Adipocyte (in vitro differentiated cells): ENCODE measurements around the gene TMEM127.

Source experiments
- DNase-seq: peaks from one replicate; pipeline ENCODE4 v3.0.0-alpha.2; 2015; ENCODE audit warnings: low read depth
- H3K27me3 ChIP-seq: replicated peaks from 2 replicates; pipeline ENCODE4 v1.7.0; 2013; ENCODE audit warnings: mild to moderate bottlenecking, low read length, moderate library complexity; ENCODE audit not compliant: control insufficient read depth, insufficient read depth
- H3K36me3 ChIP-seq: 2 replicates; pipeline ENCODE4 v1.7.0; 2013; ENCODE audit warnings: low read length, mild to moderate bottlenecking, moderate library complexity; ENCODE audit not compliant: control insufficient read depth, insufficient read depth, severe bottlenecking
- H3K4me1 ChIP-seq: 2 replicates; pipeline ENCODE4 v1.7.0; 2013; ENCODE audit warnings: mild to moderate bottlenecking, low read length, moderate library complexity; ENCODE audit not compliant: control insufficient read depth, insufficient read depth
- H3K4me3 ChIP-seq: 2 replicates; pipeline ENCODE4 v1.7.0; 2013; ENCODE audit warnings: mild to moderate bottlenecking, low read length, moderate library complexity
- H3K9ac ChIP-seq: 2 replicates; pipeline ENCODE4 v1.7.0; 2013; ENCODE audit warnings: mild to moderate bottlenecking, low read length, moderate library complexity
- H3K9me3 ChIP-seq: 2 replicates; pipeline ENCODE4 v1.7.0; 2013; ENCODE audit warnings: mild to moderate bottlenecking, low read length, moderate library complexity; ENCODE audit not compliant: control insufficient read depth

The TMEM127 gene

DNA sequence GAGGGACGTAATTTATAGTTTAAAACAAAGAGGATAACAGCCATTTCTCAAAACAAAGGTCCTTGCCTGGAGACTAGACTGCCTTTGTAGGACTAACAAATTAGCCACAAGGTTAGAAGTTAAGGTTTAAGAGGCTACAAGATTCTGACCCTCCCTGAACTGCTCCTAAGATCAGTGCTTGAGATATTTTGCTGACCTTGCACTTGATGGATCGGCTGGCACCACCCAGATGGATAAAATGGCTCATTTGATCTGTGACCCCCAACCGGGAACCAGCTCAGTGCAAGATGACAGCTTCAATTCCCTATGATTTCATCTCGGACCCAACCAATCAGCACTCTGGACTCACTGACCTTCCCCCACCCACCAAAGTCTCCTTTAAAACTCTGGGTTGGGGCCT, 53.5 kb downstream of the TMEM127 start:
- Histone ChIP-seq H3K4me1 (peaks cover 14% of the 10 kb centered on the region), H3K9me3 (no peaks in the 10 kb centered on the region), H3K27me3 (no peaks in the 10 kb centered on the region), H3K9ac (no peak overlapping the region), H3K36me3 (no peaks in the 10 kb centered on the region), H3K4me3 (no peak overlapping the region)
- DNase-seq = no peak

DNA sequence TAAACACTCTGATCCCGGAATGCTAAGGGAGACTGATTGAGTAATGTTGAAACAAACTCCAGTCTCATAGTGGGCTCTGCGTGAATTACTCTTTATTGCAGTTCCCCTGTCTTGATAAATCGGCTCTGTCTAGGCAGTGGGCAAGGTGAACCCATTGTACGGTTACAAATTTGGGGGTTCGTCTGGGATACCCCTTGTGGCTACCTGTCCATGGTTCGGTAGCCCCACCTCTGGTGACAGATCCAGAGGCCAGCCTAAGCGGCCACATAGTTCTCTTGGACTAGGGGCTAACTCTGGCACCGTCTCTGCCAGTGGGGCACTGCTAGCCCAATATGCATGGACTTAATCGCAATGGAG, 56.1 kb downstream of the TMEM127 start:
- no peaks in the 10 kb centered on the region for H3K9me3 ChIP-seq
- H3K4me1 ChIP-seq = peaks cover 37% of the 10 kb centered on the region

DNA sequence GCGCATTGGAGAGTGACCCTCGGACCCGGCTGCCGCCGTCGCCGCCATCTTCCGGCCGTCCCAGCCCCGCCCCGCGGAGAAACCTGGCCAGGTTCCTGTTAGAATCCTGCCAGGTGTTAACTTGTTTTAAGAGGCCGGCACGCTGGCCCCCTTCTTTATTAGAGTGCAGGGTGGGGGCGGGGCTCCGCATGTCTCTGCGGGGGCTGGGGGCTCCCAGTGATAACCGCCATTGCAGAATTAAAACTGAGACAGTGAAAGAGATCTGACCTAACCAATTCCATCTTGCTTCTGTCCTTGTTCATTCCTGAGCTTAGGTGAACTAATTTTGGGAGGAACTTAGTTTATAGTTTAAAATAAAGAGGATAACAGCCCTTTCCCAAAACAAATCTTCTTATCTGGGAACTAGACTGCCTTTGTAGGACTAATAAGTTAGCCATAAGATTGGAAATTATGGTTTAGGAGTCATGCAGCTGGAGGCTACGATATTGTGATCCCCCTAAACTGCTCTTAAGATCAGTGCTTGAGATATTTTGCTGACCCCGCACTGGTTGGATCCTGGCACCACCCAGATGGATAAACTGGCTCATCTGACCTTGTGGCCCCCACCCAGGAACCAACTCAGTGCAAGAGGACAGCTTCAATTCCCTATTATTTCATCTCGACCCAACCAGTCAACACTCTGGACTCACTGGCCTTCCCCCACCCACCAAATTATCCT, 56.6 kb downstream of the TMEM127 start:
- peak overlapping the region; percentile 99 for H3K9ac ChIP-seq

More for the DNA sequence above, 56.1 kb downstream of the TMEM127 start:
- DNase-seq = no peak
- H3K36me3 ChIP-seq = no peaks in the 10 kb centered on the region
- H3K9ac ChIP-seq = peak overlapping the region; percentile 99
- H3K27me3 ChIP-seq = no peaks in the 10 kb centered on the region
- H3K4me3 ChIP-seq = peak overlapping the region; percentile 99

DNA sequence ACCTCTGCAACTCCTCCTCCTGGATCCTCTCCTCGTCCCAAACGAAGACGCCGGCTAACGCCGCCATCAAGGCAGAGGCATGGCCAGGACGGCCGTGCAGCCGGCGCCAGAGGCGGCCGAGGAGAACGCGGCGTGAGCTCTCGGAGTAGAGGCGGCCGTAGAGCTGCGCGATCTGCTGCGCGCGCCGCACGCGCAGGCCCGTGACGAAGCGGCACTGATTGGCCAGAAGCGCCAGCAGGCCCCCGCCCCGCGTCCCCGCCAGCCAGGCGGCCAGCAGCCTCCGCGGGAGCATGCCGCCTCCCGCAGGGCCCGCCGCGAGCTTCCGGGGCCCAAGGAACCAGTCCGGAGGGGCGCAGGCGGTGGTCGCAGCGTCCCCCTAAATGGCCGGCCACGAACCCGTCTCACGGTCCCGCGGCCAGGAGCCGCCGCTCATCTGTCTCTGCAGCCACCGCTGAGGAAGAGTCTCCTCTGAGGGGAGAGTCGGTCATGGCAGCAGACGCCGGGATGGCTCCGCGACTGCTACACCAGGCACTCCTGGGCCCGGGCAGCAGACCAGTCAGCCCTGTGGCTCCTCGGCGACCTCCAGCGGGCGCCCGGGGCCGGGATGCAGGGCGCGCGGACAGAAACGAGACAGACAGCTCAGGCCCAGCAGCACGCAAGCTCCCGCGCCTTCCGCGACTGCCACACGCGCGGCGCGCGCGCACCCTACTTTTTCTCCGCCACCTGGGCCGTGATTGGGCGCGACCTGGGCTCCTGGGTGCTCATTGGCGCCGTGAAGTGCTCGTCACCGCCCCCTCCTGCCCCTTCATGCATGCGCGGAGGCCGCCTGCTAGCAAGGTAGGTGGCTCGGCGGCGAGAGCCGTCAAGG, 57.4 kb downstream of the TMEM127 start, which contains the start of gene STARD7:
Gene STARD7, minus strand, starts transcription at position 685 of the 868 bp plus-strand sequence. Its CDS starts 393 bp downstream, at position 292.
- H3K4me3 ChIP-seq = peak within 1 kb of the TSS; percentile 99
- DNase-seq = peak; percentile 98
- H3K9me3 ChIP-seq = no peaks in the 10 kb centered on the region
- H3K4me1 ChIP-seq = peaks cover 50% of the 10 kb centered on the region
- peaks cover 2% of the 10 kb centered on the region for H3K36me3 ChIP-seq
- H3K27me3 ChIP-seq = no peaks in the 10 kb centered on the region
- peak within 1 kb of the TSS; percentile 99 for H3K9ac ChIP-seq

More for the DNA sequence above, 56.6 kb downstream of the TMEM127 start:
- Histone ChIP-seq H3K4me3 (peak overlapping the region; percentile 99), H3K4me1 (peaks cover 42% of the 10 kb centered on the region), H3K27me3 (no peaks in the 10 kb centered on the region), H3K9me3 (no peaks in the 10 kb centered on the region), H3K36me3 (no peaks in the 10 kb centered on the region)
- DNase-seq = peak; percentile 5

DNA sequence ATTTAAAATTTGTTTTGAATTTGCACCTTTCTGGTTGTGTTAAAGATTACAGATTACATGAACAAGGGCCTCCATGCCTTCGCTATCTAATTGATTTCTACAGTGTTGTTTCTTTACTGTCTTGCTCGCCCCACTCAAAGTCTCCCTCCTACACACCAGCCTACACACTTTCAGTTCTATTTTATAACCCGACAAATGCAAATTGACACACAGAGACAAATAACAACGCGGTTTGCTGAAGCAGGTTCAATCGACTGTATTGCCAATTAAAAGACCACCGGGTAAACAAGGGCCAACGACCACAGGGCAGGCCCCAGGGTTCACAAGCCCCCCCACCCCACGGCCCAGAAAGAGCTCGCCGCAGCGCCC, 58.0 kb downstream of the TMEM127 start:
- peaks cover 57% of the 10 kb centered on the region for H3K4me1 ChIP-seq
- no peaks in the 10 kb centered on the region for H3K9me3 ChIP-seq
- peak overlapping the region; percentile 99 for H3K4me3 ChIP-seq
- DNase-seq = peak; percentile 32
- H3K27me3 ChIP-seq = no peaks in the 10 kb centered on the region
- H3K9ac ChIP-seq = peak overlapping the region; percentile 99
- H3K36me3 ChIP-seq = peaks cover 7% of the 10 kb centered on the region

DNA sequence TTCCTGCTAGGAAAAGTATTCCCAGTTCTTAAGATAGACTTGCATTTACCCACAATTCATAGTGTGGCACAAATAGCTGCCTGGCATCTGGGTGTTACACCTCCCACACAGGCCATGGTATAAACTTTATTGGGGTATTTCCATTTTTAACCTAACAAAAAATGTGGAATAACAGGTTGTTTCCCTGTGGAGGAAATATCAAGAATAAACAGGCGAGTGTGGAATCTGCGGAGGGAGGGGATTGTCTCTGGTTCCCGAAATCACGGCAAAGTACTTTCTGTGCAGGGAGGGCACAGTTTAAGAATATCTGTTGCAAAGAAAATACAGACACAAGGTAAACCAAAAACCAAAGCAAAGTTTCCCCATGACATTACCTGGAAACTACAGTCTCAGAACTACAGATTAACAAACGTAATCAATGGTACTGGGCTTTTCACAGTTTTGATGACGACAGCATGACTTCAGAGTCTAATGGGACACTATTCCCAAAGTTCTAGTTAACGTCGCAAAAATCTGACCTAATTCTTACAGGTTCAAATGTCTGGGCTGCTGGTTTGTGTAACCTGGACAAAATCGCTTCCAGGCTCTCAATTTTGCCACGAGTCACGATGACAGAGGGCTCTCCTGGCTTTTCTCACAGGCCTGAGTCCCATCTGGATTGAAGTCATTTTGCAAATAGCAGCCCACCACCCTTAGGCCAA, 58.6 kb downstream of the TMEM127 start:
- H3K4me1 ChIP-seq = peaks cover 62% of the 10 kb centered on the region
- no peaks in the 10 kb centered on the region for H3K27me3 ChIP-seq

DNA sequence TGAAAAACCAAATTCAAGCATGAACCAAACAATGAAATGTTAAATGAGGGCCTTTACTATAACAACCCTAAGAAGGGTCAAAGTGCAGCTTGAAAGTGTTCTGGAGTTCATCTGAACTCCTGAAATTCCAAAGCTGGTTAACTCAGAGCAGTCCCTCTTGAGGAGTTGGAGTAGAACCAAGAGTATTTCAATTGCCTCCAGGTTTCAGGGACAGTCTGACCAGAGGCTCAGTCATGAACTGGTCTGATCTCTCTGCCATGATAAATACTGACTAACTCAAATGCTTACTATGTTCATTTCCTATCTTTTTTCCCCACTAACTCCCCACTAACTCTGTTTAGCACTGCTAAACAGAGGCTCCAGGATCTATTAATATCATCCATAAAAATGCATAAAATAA, 59.9 kb downstream of the TMEM127 start:
- peak; percentile 69 for DNase-seq
- H3K9ac ChIP-seq = peak overlapping the region; percentile 82
- peak overlapping the region; percentile 75 for H3K4me3 ChIP-seq
- no peaks in the 10 kb centered on the region for H3K9me3 ChIP-seq
- H3K36me3 ChIP-seq = peaks cover 7% of the 10 kb centered on the region
- no peaks in the 10 kb centered on the region for H3K27me3 ChIP-seq
- H3K4me1 ChIP-seq = peaks cover 74% of the 10 kb centered on the region

More for the DNA sequence above, 58.6 kb downstream of the TMEM127 start:
- H3K9me3 ChIP-seq = no peaks in the 10 kb centered on the region
- peak overlapping the region; percentile 99 for H3K9ac ChIP-seq
- DNase-seq = peak; percentile 52
- peak overlapping the region; percentile 99 for H3K4me3 ChIP-seq
- H3K36me3 ChIP-seq = peaks cover 7% of the 10 kb centered on the region

DNA sequence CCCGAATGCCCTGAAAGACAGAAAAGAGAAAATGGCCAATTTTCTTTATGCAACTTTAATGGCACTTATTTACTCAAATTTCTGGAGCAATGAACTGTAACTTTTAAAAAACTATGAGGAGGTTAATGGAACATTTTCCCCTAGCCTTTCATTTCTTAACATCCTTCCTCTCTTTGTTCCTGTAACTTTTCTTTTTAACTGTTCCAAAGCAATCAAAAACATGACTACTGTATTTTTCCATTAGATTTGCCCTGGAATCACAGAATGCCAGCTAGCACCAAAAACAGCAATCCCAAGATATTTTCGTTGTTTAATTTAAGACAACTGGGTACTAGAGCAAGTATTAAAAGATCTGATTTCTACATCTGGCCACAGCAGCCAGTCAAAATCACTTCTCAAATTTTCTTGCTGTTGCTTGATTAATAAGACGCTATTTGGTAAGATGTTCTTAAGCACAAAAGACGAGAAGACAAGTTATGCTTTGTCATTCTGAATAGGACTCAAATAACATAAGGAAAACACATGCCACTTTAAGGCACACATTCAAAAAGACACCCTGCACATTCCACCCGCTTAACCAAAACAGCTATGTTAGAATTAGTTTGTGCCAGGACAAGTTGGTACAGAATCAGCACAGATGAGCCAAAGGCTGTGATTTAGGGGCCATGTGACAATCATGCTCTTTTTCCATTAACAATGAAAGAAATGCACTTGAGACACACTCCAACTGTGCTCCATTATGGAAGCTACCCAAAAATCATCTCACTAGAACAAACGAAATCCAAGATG, 60.8 kb downstream of the TMEM127 start:
- H3K4me3 ChIP-seq = peak overlapping the region; percentile 75
- H3K36me3 ChIP-seq = peaks cover 7% of the 10 kb centered on the region
- H3K4me1 ChIP-seq = peaks cover 77% of the 10 kb centered on the region
- peak; percentile 65 for DNase-seq
- H3K9ac ChIP-seq = peak overlapping the region; percentile 82
- no peaks in the 10 kb centered on the region for H3K9me3 ChIP-seq
- no peaks in the 10 kb centered on the region for H3K27me3 ChIP-seq

DNA sequence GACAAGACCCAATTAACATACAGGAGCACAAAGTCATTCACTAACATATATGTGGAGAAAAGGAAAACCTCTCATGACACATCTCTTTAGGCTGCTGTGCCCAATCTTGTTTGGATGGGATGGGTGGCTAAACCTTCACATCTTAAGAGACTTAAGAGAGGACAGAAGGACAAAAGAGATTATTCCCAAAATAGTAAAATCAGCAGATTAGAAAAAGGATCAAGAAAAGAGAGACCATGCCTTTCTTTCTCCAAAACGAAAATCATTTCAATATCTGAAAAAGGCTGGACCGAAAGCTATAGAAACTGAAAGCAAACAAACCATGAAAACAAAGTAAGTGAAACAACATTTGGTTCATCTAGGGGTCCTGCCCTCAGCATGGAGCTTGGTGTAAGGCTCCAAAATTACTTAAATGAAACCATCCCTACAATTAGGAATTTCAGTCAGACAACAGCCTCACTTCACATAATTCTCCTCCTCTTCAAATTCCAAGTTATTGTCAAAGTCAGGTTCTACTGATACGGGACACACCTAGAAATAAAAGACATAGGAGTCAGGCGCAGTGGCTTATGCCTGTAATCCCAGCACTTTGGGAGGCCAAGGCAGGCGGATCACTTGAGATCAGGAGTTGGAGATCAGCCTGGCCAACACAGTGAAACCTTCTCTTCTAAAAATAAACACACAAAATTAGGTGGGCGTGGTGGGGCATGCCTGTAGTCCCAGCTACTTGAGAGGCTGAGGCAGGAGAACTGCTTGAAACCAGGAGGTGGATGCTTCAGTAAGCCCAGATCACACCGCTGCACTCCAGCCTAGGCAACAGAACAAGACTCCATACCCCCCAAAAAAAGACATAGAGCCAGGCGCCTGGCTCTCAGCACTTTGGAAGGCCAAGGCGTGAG, 62.4 kb downstream of the TMEM127 start:
- H3K27me3 ChIP-seq = no peaks in the 10 kb centered on the region
- peak; percentile 46 for DNase-seq

More for the DNA sequence above, 62.4 kb downstream of the TMEM127 start:
- Histone ChIP-seq H3K36me3 (peaks cover 12% of the 10 kb centered on the region), H3K9me3 (no peaks in the 10 kb centered on the region), H3K9ac (peak overlapping the region; percentile 82), H3K4me1 (peaks cover 85% of the 10 kb centered on the region), H3K4me3 (peak overlapping the region; percentile 75)
